GM12878 (cell line): Measurements from ENCODE around the gene HOXC12. TPM values are rescaled to one million over a fixed set of nuclear protein-coding genes. Genes with fewer than 3 reads are reported as not detected.

Source experiments
- EGR1 ChIP-seq, 2 experiments: IDR thresholded peaks; 1 replicate in 1 of 2; 2 replicates in 1 of 2; pipeline ENCODE4 v1.6.1; 2011 to 2012; ENCODE audit warnings: low read depth in 2 of 2, low read length in 2 of 2, borderline replicate concordance in 1 of 2, mild to moderate bottlenecking in 1 of 2, moderate library complexity in 1 of 2
- SIX5 ChIP-seq: IDR thresholded peaks from 2 replicates; pipeline ENCODE4 v1.6.1; 2011; ENCODE audit warnings: mild to moderate bottlenecking, low read depth, low read length, moderate library complexity; ENCODE audit not compliant: severe bottlenecking
- SUZ12 ChIP-seq: fragments of 200-600 bp; sonication (generic); IDR thresholded peaks from one replicate; pipeline ENCODE4 v1.6.1; 2018; ENCODE audit warnings: antibody characterized with exemption, mild to moderate bottlenecking; ENCODE audit not compliant: unreplicated experiment
- ZNF217 ChIP-seq: fragments of 450-650 bp; IDR thresholded peaks from 2 replicates; pipeline ENCODE4 v1.6.1; 2017; ENCODE audit warnings: antibody characterized with exemption, mild to moderate bottlenecking
- polyA plus RNA-seq, 11 experiments: library from polyadenylated mRNA; depleted of rRNA in 4 of 11; unstranded in 6 of 11; stranded (reverse) in 5 of 11; fragments of >200 nt; fragmentation: Nextera tagmentation in 4 of 11; fragmentation: Illumina TruSeq in 1 of 11; extraction: Ambion mirVana in 4 of 11; extraction: Trizol in 1 of 11; gene quantifications; 1 replicate in 1 of 11; 2 replicates in 10 of 11; pipeline versions ENCODE4 v1.2.1 to v1.2.3, GENCODE V29; 2011 to 2016; ENCODE audit warnings: inconsistent platforms in 2 of 11, missing spikeins in 2 of 11, low read depth in 1 of 11
- total RNA-seq, 4 experiments: library from RNA; depleted of rRNA in 3 of 4; stranded (reverse); fragments of >200 nt in 3 of 4; fragmentation: Illumina TruSeq in 1 of 4; extraction: Trizol in 1 of 4; gene quantifications; 2 replicates each; pipeline versions ENCODE4 v1.2.1 to v1.2.3, GENCODE V29; 2013 to 2021
- TF ChIP-seq, protein P1 (sequence below): fragments of 150-350 bp; IDR thresholded peaks from 2 replicates; pipeline ENCODE4 v1.6.1; 2016; ENCODE audit warnings: low read depth, low read length

Gene HOXC12
- total and polyA plus RNA-seq, 10 of the 15 experiments (the other 5 are each of a cell fraction or from before 2014, with no cell fraction given) = not detected

- TF ChIP-seq, protein P1, sequence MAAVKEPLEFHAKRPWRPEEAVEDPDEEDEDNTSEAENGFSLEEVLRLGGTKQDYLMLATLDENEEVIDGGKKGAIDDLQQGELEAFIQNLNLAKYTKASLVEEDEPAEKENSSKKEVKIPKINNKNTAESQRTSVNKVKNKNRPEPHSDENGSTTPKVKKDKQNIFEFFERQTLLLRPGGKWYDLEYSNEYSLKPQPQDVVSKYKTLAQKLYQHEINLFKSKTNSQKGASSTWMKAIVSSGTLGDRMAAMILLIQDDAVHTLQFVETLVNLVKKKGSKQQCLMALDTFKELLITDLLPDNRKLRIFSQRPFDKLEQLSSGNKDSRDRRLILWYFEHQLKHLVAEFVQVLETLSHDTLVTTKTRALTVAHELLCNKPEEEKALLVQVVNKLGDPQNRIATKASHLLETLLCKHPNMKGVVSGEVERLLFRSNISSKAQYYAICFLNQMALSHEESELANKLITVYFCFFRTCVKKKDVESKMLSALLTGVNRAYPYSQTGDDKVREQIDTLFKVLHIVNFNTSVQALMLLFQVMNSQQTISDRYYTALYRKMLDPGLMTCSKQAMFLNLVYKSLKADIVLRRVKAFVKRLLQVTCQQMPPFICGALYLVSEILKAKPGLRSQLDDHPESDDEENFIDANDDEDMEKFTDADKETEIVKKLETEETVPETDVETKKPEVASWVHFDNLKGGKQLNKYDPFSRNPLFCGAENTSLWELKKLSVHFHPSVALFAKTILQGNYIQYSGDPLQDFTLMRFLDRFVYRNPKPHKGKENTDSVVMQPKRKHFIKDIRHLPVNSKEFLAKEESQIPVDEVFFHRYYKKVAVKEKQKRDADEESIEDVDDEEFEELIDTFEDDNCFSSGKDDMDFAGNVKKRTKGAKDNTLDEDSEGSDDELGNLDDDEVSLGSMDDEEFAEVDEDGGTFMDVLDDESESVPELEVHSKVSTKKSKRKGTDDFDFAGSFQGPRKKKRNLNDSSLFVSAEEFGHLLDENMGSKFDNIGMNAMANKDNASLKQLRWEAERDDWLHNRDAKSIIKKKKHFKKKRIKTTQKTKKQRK = no peak
- TF ChIP-seq EGR1 (IDR thresholded peaks at IDR 0.05; ENCODE audit: borderline replicate concordance in 1 of 2, low read depth in 2 of 2, low read length in 2 of 2) (peak in 1 of 2 experiments; percentile 81; a peak in 2 of 3 replicates), SUZ12 (peak; percentile 97), SIX5 (no peak), ZNF217 (no peak)
Measured at GRCh38 chr12:53985994-53986685, 31.4 kb downstream of the HOXC12 start (continued).
